SK-N-SH (cell line): ENCODE data around the gene BEND5. TPM values are rescaled to one million over a fixed set of nuclear protein-coding genes. Genes with fewer than 3 reads are reported as not detected.

Source experiments
- CTCF ChIA-PET: fragments of 300-600, 350-600 bp; formaldehyde crosslinking; extraction: SDS; loops from one replicate; lab custom pipeline; 2021; lab: Yijun Ruan, JAX
- POLR2A ChIA-PET: fragments of 350-600 bp; sonication (Branson Sonifier 250); formaldehyde crosslinking; extraction: SDS; loops from one replicate; lab custom pipeline; 2020; ENCODE audit warnings: antibody characterized with exemption, inconsistent platforms; lab: Yijun Ruan, JAX
- DNase-seq: peaks from one replicate; pipeline ENCODE4 v3.0.0; 2012
- H2AFZ ChIP-seq: fragments of 200-600 bp; sonication (generic); 2 replicates; pipeline ENCODE4 v1.8.1; 2016; ENCODE audit warnings: antibody characterized with exemption, mild to moderate bottlenecking, low read depth
- H3F3A ChIP-seq: fragments of 200-600 bp; sonication (generic); replicated peaks from 2 replicates; pipeline ENCODE3; 2016; ENCODE audit warnings: antibody characterized with exemption, mild to moderate bottlenecking; ENCODE audit not compliant: insufficient read depth
- H3K27ac ChIP-seq, 2 experiments: fragments of 200-500 bp in 1 of 2; fragments of 200-600 bp in 1 of 2; sonication (Bioruptor generic) in 1 of 2; sonication (generic), shearing (Covaris generic) in 1 of 2; 2 replicates each; pipeline versions ENCODE4 v1.5.1 to v1.6.1; 2014 to 2016; ENCODE audit warnings: low read depth in 2 of 2, inconsistent platforms in 1 of 2, low read length in 1 of 2, mild to moderate bottlenecking in 1 of 2, mixed read lengths in 1 of 2
- H3K27me3 ChIP-seq: fragments of 200-600 bp; sonication (generic), shearing (Covaris generic); 2 replicates; pipeline ENCODE4 v1.6.1; 2016; ENCODE audit warnings: mixed run types; ENCODE audit not compliant: insufficient read depth
- H3K36me3 ChIP-seq, 2 experiments: fragments of 200-500 bp in 1 of 2; fragments of 200-600 bp in 1 of 2; sonication (Bioruptor generic) in 1 of 2; sonication (generic) in 1 of 2; replicated peaks in 1 of 2; 2 replicates each; pipeline versions ENCODE3 to v1.5.1; 2014 to 2016; ENCODE audit warnings: low read length in 1 of 2, mild to moderate bottlenecking in 1 of 2; ENCODE audit not compliant: insufficient read depth in 2 of 2, control insufficient read depth in 1 of 2
- H3K4me1 ChIP-seq, 2 experiments: fragments of 200-500 bp in 1 of 2; fragments of 200-600 bp in 1 of 2; sonication (Bioruptor generic) in 1 of 2; sonication (generic), shearing (Covaris generic) in 1 of 2; 2 replicates each; pipeline versions ENCODE4 v1.5.1 to v1.6.1; 2014 to 2016; ENCODE audit warnings: low read depth in 1 of 2, low read length in 1 of 2, mixed run types in 1 of 2; ENCODE audit not compliant: insufficient read depth in 2 of 2, control insufficient read depth in 1 of 2
- H3K4me2 ChIP-seq: fragments of 200-600 bp; sonication (generic), shearing (Covaris generic); 2 replicates; pipeline ENCODE4 v1.6.1; 2017; ENCODE audit warnings: mixed run types
- H3K4me3 ChIP-seq, 2 experiments: fragments of 200-500 bp in 1 of 2; fragments of 200-600 bp in 1 of 2; sonication (Bioruptor generic) in 1 of 2; sonication (generic), shearing (Covaris generic) in 1 of 2; 2 replicates each; pipeline versions ENCODE4 v1.5.1 to v1.8.1; 2014 to 2016; ENCODE audit warnings: low read depth in 2 of 2, inconsistent platforms in 1 of 2, low read length in 1 of 2, mild to moderate bottlenecking in 1 of 2, mixed read lengths in 1 of 2, moderate library complexity in 1 of 2
- H3K79me2 ChIP-seq: fragments of 200-600 bp; sonication (generic); 2 replicates; pipeline ENCODE4 v1.8.1; 2017; ENCODE audit warnings: mild to moderate bottlenecking; ENCODE audit not compliant: insufficient read depth
- H3K9ac ChIP-seq: fragments of 200-600 bp; sonication (generic); 2 replicates; pipeline ENCODE4 v1.6.1; 2017; ENCODE audit warnings: mixed run types
- H3K9me2 ChIP-seq: fragments of 200-600 bp; sonication (generic); 2 replicates; pipeline ENCODE4 v1.6.1; 2017; ENCODE audit warnings: mixed run types
- H3K9me3 ChIP-seq: fragments of 200-600 bp; sonication (generic); 2 replicates; pipeline ENCODE4 v1.6.1; 2017; ENCODE audit warnings: mixed run types, mild to moderate bottlenecking, moderate library complexity
- H4K20me1 ChIP-seq: fragments of 200-600 bp; sonication (generic); 2 replicates; pipeline ENCODE4 v1.6.1; 2017; ENCODE audit warnings: mild to moderate bottlenecking, mixed run types; ENCODE audit not compliant: insufficient read depth
- ELF1 ChIP-seq: IDR thresholded peaks from 2 replicates; pipeline ENCODE4 v1.4.0; 2012
- EP300 ChIP-seq, 2 experiments: IDR thresholded peaks; 2 replicates each; pipeline versions ENCODE4 v1.4.0 to v1.6.1; 2012; ENCODE audit warnings: borderline replicate concordance in 1 of 2, low read depth in 1 of 2, low read length in 1 of 2
- FOXJ3 ChIP-seq: sonication (generic); formaldehyde crosslinking; IDR thresholded peaks from 2 replicates; pipeline ENCODE4 v1.5.1; 2020; ENCODE audit warnings: mild to moderate bottlenecking, missing genetic modification reagents
- GABPA ChIP-seq: IDR thresholded peaks from 2 replicates; pipeline ENCODE4 v1.4.0; 2012; ENCODE audit warnings: low read depth, mild to moderate bottlenecking
- JUND ChIP-seq: IDR thresholded peaks from 2 replicates; pipeline ENCODE4 v1.4.0; 2012
- PBX3 ChIP-seq: IDR thresholded peaks from 2 replicates; pipeline ENCODE4; 2012
- REST ChIP-seq: IDR thresholded peaks from 2 replicates; pipeline ENCODE4 v1.6.1; 2012; ENCODE audit warnings: mild to moderate bottlenecking, low read depth, low read length, moderate library complexity
- RFX5 ChIP-seq: IDR thresholded peaks from 2 replicates; pipeline ENCODE4 v1.6.1; 2012; ENCODE audit warnings: mild to moderate bottlenecking, improper control_type of control experiment, low read length
- RXRA ChIP-seq: IDR thresholded peaks from 2 replicates; pipeline ENCODE4 v1.4.0; 2012; ENCODE audit warnings: low read depth, mild to moderate bottlenecking, borderline replicate concordance
- TAF1 ChIP-seq: IDR thresholded peaks from 2 replicates; pipeline ENCODE4 v1.6.1; 2012; ENCODE audit warnings: low read depth, mild to moderate bottlenecking, low read length, moderate library complexity, borderline replicate concordance
- TCF12 ChIP-seq: IDR thresholded peaks from 2 replicates; pipeline ENCODE4 v1.4.0; 2012
- USF1 ChIP-seq: IDR thresholded peaks from 2 replicates; pipeline ENCODE4 v1.4.0; 2012; ENCODE audit warnings: low read depth, borderline replicate concordance
- YY1 ChIP-seq: IDR thresholded peaks from 2 replicates; pipeline ENCODE4 v1.4.0; 2012; ENCODE audit warnings: low read depth, mild to moderate bottlenecking
- ZBTB33 ChIP-seq: IDR thresholded peaks from 2 replicates; pipeline ENCODE4 v1.4.0; 2012; ENCODE audit warnings: low read depth, borderline replicate concordance
- WGBS: methylation state at CpG from one replicate; pipeline ENCODE4 v1.1.6; 2017; ENCODE audit warnings: low lambda C conversion rate; 5-methylcytosine and 5-hydroxymethylcytosine counted together
- polyA plus RNA-seq, 3 experiments: library from polyadenylated mRNA; depleted of rRNA; stranded (reverse); fragments of >200 nt; gene quantifications; 2 replicates each; pipeline ENCODE4 v1.2.3, GENCODE V29; 2012

BEND5 gene
- polyA plus RNA-seq, 1 of the 3 experiments (the other 2 are of a cell fraction) = 5.6 TPM

GRCh38 chr1:48718705-48719104, 58.0 kb downstream of the BEND5 start:
- POLR2A ChIA-PET = no interaction called here
- CTCF ChIA-PET = interaction anchor here (1.0 to 3.0 kb wide), 2 partner anchors 41 to 146 kb away, joined by 4 to 11 read pairs; no protein-coding TSS in a partner anchor
- no peaks in the 10 kb centered on the region for H4K20me1 ChIP-seq
- H3K4me1 ChIP-seq = no peaks in the 10 kb centered on the region; a peak in 1 of 4 replicates
- H3K4me3 ChIP-seq = no peak overlapping the region
- H3K4me2 ChIP-seq = no peak overlapping the region
- H3K9ac ChIP-seq = no peak overlapping the region
- H3F3A ChIP-seq = no peaks in the 10 kb centered on the region
- no peaks in the 10 kb centered on the region for H3K9me3 ChIP-seq
- no peak for DNase-seq
- no peaks in the 10 kb centered on the region for H3K36me3 ChIP-seq
- no peaks in the 10 kb centered on the region for H3K79me2 ChIP-seq
- H3K9me2 ChIP-seq = no peaks in the 10 kb centered on the region
- TF ChIP-seq ZBTB33 = no peak
- no peak for TF ChIP-seq GABPA
- TF ChIP-seq EP300 (IDR thresholded peaks at IDR 0.05; ENCODE audit: borderline replicate concordance in 1 of 2, low read depth in 1 of 2, low read length in 1 of 2) = no peak
- TF ChIP-seq PBX3 = no peak
- TF ChIP-seq YY1 = no peak
- no peak for TF ChIP-seq RXRA
- no peak for TF ChIP-seq USF1
- no peak for TF ChIP-seq TCF12
- TF ChIP-seq FOXJ3 (CRISPR knock-in tag) = no peak
- no peak for TF ChIP-seq ELF1
- TF ChIP-seq REST = no peak
- TF ChIP-seq TAF1 = no peak
- no peak for TF ChIP-seq RFX5
- no peak for TF ChIP-seq JUND
- H3K27me3 ChIP-seq = no peaks in the 10 kb centered on the region
- WGBS = 66% methylated on average over 4 of the region's 4 CpGs
- no peak overlapping the region for H3K27ac ChIP-seq
- no peak overlapping the region for H2AFZ ChIP-seq
